Fibroblast of lung (primary cell): Measurements from ENCODE around the gene DTX3.

Experiments
- CTCF ChIP-seq, 2 donors: IDR thresholded peaks in 1 of 2; conservative IDR thresholded peaks in 1 of 2; 1 replicate in 1 of 2; 2 replicates in 1 of 2; pipeline ENCODE4 v1.5.1; 2011 to 2012; ENCODE audit warnings: low read length in 2 of 2, control low read depth in 1 of 2, inconsistent platforms in 1 of 2, low read depth in 1 of 2, mild to moderate bottlenecking in 1 of 2
- EZH2 ChIP-seq: IDR thresholded peaks from 2 replicates; pipeline ENCODE4 v1.5.1; 2012; ENCODE audit warnings: low read length, control low read depth, mild to moderate bottlenecking; ENCODE audit errors: missing control alignments

GRCh38 chr12:57583008-57583831, 21.4 kb upstream of the DTX3 start:
- TF ChIP-seq CTCF (conservative IDR thresholded peaks at IDR 0.05 in 1 of 2, IDR thresholded peaks at IDR 0.05 in 1 of 2; ENCODE audit: low read depth in 1 of 2, low read length in 2 of 2) (peak; percentile 81 to 89), EZH2 (no peak)
